ENCODE data around the gene ARFIP1.
"Not testable (repeated sequence)": the region's sequence is repeated elsewhere in the genome, so short reads cannot be mapped to it uniquely, and the experiment has no call there.

Gene ARFIP1

GRCh38 chr4:152877868-152878267 lies 98.1 kb downstream of the ARFIP1 start:
- H3K27me3 ChIP-seq (ENCODE audit: low read depth, low read length), result no peaks in the 10 kb centered on the region
- H3K4me1 ChIP-seq (ENCODE audit: control insufficient read depth in 1 of 2, insufficient read depth in 2 of 2, low read length in 2 of 2), result no peaks in the 10 kb centered on the region
- H3K4me3 ChIP-seq (ENCODE audit: low read depth in 1 of 2, low read length in 2 of 2), result no peak overlapping the region
- peaks cover 4 to 12% of the 10 kb centered on the region in 2 donors for H3K36me3 ChIP-seq (ENCODE audit: control insufficient read depth in 1 of 2, insufficient read depth in 2 of 2, low read length in 2 of 2)
- H3K27ac ChIP-seq (ENCODE audit: low read length), result no peak overlapping the region
- no peaks in the 10 kb centered on the region for H3K9me3 ChIP-seq (ENCODE audit: control insufficient read depth in 1 of 2, low read length in 2 of 2)

- Histone ChIP-seq H3K4me3 (ENCODE audit: low read depth in 1 of 2, low read length in 2 of 2) (no peak overlapping the region), H3K36me3 (ENCODE audit: control insufficient read depth in 1 of 2, insufficient read depth in 2 of 2, low read length in 2 of 2) (peaks cover 0 to 15% of the 10 kb centered on the region in 2 donors), H3K9me3 (ENCODE audit: control insufficient read depth in 1 of 2, low read length in 2 of 2) (no peaks in the 10 kb centered on the region), H3K27me3 (ENCODE audit: low read depth, low read length) (no peaks in the 10 kb centered on the region), H3K27ac (ENCODE audit: low read length) (no peak overlapping the region), H3K4me1 (ENCODE audit: control insufficient read depth in 1 of 2, insufficient read depth in 2 of 2, low read length in 2 of 2) (no peaks in the 10 kb centered on the region)
These were observed 100.5 kb downstream of the ARFIP1 start for GRCh38 chr4:152880263-152880662.

- no peaks in the 10 kb centered on the region for H3K9me3 ChIP-seq (ENCODE audit: control insufficient read depth in 1 of 2, low read length in 2 of 2)
- no peak overlapping the region for H3K27ac ChIP-seq (ENCODE audit: low read length)
- peaks cover 0 to 13% of the 10 kb centered on the region in 2 donors for H3K36me3 ChIP-seq (ENCODE audit: control insufficient read depth in 1 of 2, insufficient read depth in 2 of 2, low read length in 2 of 2)
- no peak overlapping the region for H3K4me3 ChIP-seq (ENCODE audit: low read depth in 1 of 2, low read length in 2 of 2)
- no peaks in the 10 kb centered on the region for H3K4me1 ChIP-seq (ENCODE audit: control insufficient read depth in 1 of 2, insufficient read depth in 2 of 2, low read length in 2 of 2)
- H3K27me3 ChIP-seq (ENCODE audit: low read depth, low read length), result no peaks in the 10 kb centered on the region
These were observed 102.2 kb downstream of the ARFIP1 start for GRCh38 chr4:152881974-152882373.

- no peaks in the 10 kb centered on the region for H3K9me3 ChIP-seq (ENCODE audit: control insufficient read depth in 1 of 2, low read length in 2 of 2)
- no peak overlapping the region for H3K4me3 ChIP-seq (ENCODE audit: low read depth in 1 of 2, low read length in 2 of 2)
- peaks cover 3 to 22% of the 10 kb centered on the region in 2 donors for H3K36me3 ChIP-seq (ENCODE audit: control insufficient read depth in 1 of 2, insufficient read depth in 2 of 2, low read length in 2 of 2)
- no peaks in the 10 kb centered on the region for H3K27me3 ChIP-seq (ENCODE audit: low read depth, low read length)
- H3K4me1 ChIP-seq (ENCODE audit: control insufficient read depth in 1 of 2, insufficient read depth in 2 of 2, low read length in 2 of 2), result no peaks in the 10 kb centered on the region
- H3K27ac ChIP-seq (ENCODE audit: low read length), result no peak overlapping the region
These were observed 105.4 kb downstream of the ARFIP1 start for GRCh38 chr4:152885185-152885584.

- Histone ChIP-seq H3K36me3 (ENCODE audit: control insufficient read depth in 1 of 2, insufficient read depth in 2 of 2, low read length in 2 of 2) (peaks cover 3 to 22% of the 10 kb centered on the region in 2 donors), H3K27ac (ENCODE audit: low read length) (no peak overlapping the region), H3K4me3 (ENCODE audit: low read depth in 1 of 2, low read length in 2 of 2) (no peak overlapping the region), H3K9me3 (ENCODE audit: control insufficient read depth in 1 of 2, low read length in 2 of 2) (no peaks in the 10 kb centered on the region), H3K4me1 (ENCODE audit: control insufficient read depth in 1 of 2, insufficient read depth in 2 of 2, low read length in 2 of 2) (no peaks in the 10 kb centered on the region), H3K27me3 (ENCODE audit: low read depth, low read length) (no peaks in the 10 kb centered on the region)
These were observed 106.4 kb downstream of the ARFIP1 start for GRCh38 chr4:152886201-152886600.

GRCh38 chr4:152887981-152888380 lies 108.2 kb downstream of the ARFIP1 start:
- Histone ChIP-seq H3K4me1 (ENCODE audit: control insufficient read depth in 1 of 2, insufficient read depth in 2 of 2, low read length in 2 of 2) (no peaks in the 10 kb centered on the region), H3K36me3 (ENCODE audit: control insufficient read depth in 1 of 2, insufficient read depth in 2 of 2, low read length in 2 of 2) (peaks cover 7 to 29% of the 10 kb centered on the region in 2 donors), H3K27me3 (ENCODE audit: low read depth, low read length) (no peaks in the 10 kb centered on the region), H3K9me3 (ENCODE audit: control insufficient read depth in 1 of 2, low read length in 2 of 2) (no peaks in the 10 kb centered on the region), H3K4me3 (ENCODE audit: low read depth in 1 of 2, low read length in 2 of 2) (no peak overlapping the region), H3K27ac (ENCODE audit: low read length) (no peak overlapping the region)

- Histone ChIP-seq H3K27me3 (ENCODE audit: low read depth, low read length) (no peaks in the 10 kb centered on the region), H3K9me3 (ENCODE audit: control insufficient read depth in 1 of 2, low read length in 2 of 2) (no peaks in the 10 kb centered on the region), H3K36me3 (ENCODE audit: control insufficient read depth in 1 of 2, insufficient read depth in 2 of 2, low read length in 2 of 2) (peaks cover 7 to 18% of the 10 kb centered on the region in 2 donors), H3K27ac (ENCODE audit: low read length) (no peak overlapping the region), H3K4me1 (ENCODE audit: control insufficient read depth in 1 of 2, insufficient read depth in 2 of 2, low read length in 2 of 2) (no peaks in the 10 kb centered on the region), H3K4me3 (ENCODE audit: low read depth in 1 of 2, low read length in 2 of 2) (no peak overlapping the region)
These were observed 113.2 kb downstream of the ARFIP1 start for GRCh38 chr4:152892974-152893373.

- Histone ChIP-seq H3K27me3 (ENCODE audit: low read depth, low read length) (no peaks in the 10 kb centered on the region), H3K36me3 (ENCODE audit: control insufficient read depth in 1 of 2, insufficient read depth in 2 of 2, low read length in 2 of 2) (peaks cover 5 to 8% of the 10 kb centered on the region in 2 donors), H3K4me3 (ENCODE audit: low read depth in 1 of 2, low read length in 2 of 2) (no peak overlapping the region), H3K4me1 (ENCODE audit: control insufficient read depth in 1 of 2, insufficient read depth in 2 of 2, low read length in 2 of 2) (no peaks in the 10 kb centered on the region), H3K27ac (ENCODE audit: low read length) (no peak overlapping the region), H3K9me3 (ENCODE audit: control insufficient read depth in 1 of 2, low read length in 2 of 2) (no peaks in the 10 kb centered on the region)
These were observed 114.9 kb downstream of the ARFIP1 start for GRCh38 chr4:152894673-152895072.

GRCh38 chr4:152896811-152897210 lies 117.1 kb downstream of the ARFIP1 start:
- no peaks in the 10 kb centered on the region for H3K9me3 ChIP-seq (ENCODE audit: control insufficient read depth in 1 of 2, low read length in 2 of 2)
- no peak overlapping the region for H3K4me3 ChIP-seq (ENCODE audit: low read depth in 1 of 2, low read length in 2 of 2)

GRCh38 chr4:152898133-152898532 lies 118.4 kb downstream of the ARFIP1 start:
- not testable (repeated sequence) for H3K36me3 ChIP-seq (ENCODE audit: control insufficient read depth in 1 of 2, insufficient read depth in 2 of 2, low read length in 2 of 2); H3K4me1 ChIP-seq (ENCODE audit: control insufficient read depth in 1 of 2, insufficient read depth in 2 of 2, low read length in 2 of 2); H3K27ac ChIP-seq (ENCODE audit: low read length); H3K4me3 ChIP-seq (ENCODE audit: low read depth in 1 of 2, low read length in 2 of 2); H3K9me3 ChIP-seq (ENCODE audit: control insufficient read depth in 1 of 2, low read length in 2 of 2); H3K27me3 ChIP-seq (ENCODE audit: low read depth, low read length)

More at GRCh38 chr4:152896811-152897210, 117.1 kb downstream of the ARFIP1 start:
- H3K27me3 ChIP-seq (ENCODE audit: low read depth, low read length), result no peaks in the 10 kb centered on the region
- H3K4me1 ChIP-seq (ENCODE audit: control insufficient read depth in 1 of 2, insufficient read depth in 2 of 2, low read length in 2 of 2), result no peaks in the 10 kb centered on the region
- peaks cover 5 to 11% of the 10 kb centered on the region in 2 donors for H3K36me3 ChIP-seq (ENCODE audit: control insufficient read depth in 1 of 2, insufficient read depth in 2 of 2, low read length in 2 of 2)
- no peak overlapping the region for H3K27ac ChIP-seq (ENCODE audit: low read length)

- Histone ChIP-seq H3K4me3 (ENCODE audit: low read depth in 1 of 2, low read length in 2 of 2) (no peak overlapping the region), H3K9me3 (ENCODE audit: control insufficient read depth in 1 of 2, low read length in 2 of 2) (no peaks in the 10 kb centered on the region), H3K4me1 (ENCODE audit: control insufficient read depth in 1 of 2, insufficient read depth in 2 of 2, low read length in 2 of 2) (no peaks in the 10 kb centered on the region), H3K27ac (ENCODE audit: low read length) (no peak overlapping the region), H3K27me3 (ENCODE audit: low read depth, low read length) (no peaks in the 10 kb centered on the region), H3K36me3 (ENCODE audit: control insufficient read depth in 1 of 2, insufficient read depth in 2 of 2, low read length in 2 of 2) (peaks cover 0 to 8% of the 10 kb centered on the region in 2 donors)
These were observed 118.9 kb downstream of the ARFIP1 start for GRCh38 chr4:152898606-152899005.

GRCh38 chr4:152900395-152900794 lies 120.6 kb downstream of the ARFIP1 start:
- no peak overlapping the region for H3K4me3 ChIP-seq (ENCODE audit: low read depth in 1 of 2, low read length in 2 of 2)
- no peak overlapping the region for H3K27ac ChIP-seq (ENCODE audit: low read length)
- H3K36me3 ChIP-seq (ENCODE audit: control insufficient read depth in 1 of 2, insufficient read depth in 2 of 2, low read length in 2 of 2), result peaks cover 0 to 8% of the 10 kb centered on the region in 2 donors
- H3K27me3 ChIP-seq (ENCODE audit: low read depth, low read length), result no peaks in the 10 kb centered on the region
- no peaks in the 10 kb centered on the region for H3K9me3 ChIP-seq (ENCODE audit: control insufficient read depth in 1 of 2, low read length in 2 of 2)
- H3K4me1 ChIP-seq (ENCODE audit: control insufficient read depth in 1 of 2, insufficient read depth in 2 of 2, low read length in 2 of 2), result no peaks in the 10 kb centered on the region

All from muscle layer of duodenum (tissue), 2 donors.